Right hindlimb (tissue), 1 donor: ENCODE results near the gene BYSL.

Experiments
- DNase-seq: peaks from one replicate; pipeline ENCODE4 v3.0.0-alpha.2; 2018

BYSL gene, protein sequence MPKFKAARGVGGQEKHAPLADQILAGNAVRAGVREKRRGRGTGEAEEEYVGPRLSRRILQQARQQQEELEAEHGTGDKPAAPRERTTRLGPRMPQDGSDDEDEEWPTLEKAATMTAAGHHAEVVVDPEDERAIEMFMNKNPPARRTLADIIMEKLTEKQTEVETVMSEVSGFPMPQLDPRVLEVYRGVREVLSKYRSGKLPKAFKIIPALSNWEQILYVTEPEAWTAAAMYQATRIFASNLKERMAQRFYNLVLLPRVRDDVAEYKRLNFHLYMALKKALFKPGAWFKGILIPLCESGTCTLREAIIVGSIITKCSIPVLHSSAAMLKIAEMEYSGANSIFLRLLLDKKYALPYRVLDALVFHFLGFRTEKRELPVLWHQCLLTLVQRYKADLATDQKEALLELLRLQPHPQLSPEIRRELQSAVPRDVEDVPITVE

DNA sequence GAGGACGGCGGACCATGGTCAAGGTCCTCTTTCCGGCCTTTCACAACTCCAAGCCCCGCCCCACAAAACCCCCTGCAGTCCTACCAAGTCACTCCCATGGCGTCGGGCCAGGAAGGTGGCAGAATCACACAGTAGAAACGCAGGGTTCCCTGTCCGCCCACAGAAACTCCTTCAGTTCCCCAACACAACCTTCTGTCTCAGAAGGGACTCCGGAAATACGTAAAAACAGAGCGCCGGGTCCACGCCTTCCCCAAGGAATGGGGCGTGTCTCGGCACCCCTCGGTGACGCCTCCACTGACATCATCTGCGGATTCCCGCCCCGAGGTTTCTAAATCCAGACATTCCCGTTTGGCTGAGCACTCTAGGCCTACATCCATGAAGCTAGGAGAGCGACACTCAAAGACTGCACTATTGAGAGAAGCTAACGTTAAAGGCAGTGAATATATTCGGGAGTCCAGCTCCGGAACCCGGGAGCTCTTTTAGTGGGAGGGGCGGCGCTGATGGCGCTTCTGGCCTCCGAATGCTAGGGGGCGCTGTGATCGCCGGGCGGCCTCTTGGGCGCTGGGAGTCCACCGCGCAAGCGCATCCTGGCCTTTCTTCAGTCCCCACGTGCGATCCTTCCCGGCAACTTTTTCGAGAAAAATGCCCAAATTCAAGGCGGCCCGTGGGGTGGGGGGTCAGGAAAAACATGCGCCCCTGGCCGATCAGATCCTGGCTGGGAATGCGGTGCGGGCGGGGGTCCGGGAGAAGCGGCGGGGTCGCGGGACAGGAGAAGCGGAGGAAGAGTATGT, at the start of gene BYSL, which contains the start of gene MED20:
TSS of gene BYSL (plus strand) at position 579 of the 791 bp plus-strand sequence. CDS start at position 643, 64 bp downstream.
TSS of gene MED20 (minus strand) at position 219 of the 791 bp plus-strand sequence. CDS start at position 98, 121 bp downstream.
- DNase-seq, result peak; percentile 96

DNA sequence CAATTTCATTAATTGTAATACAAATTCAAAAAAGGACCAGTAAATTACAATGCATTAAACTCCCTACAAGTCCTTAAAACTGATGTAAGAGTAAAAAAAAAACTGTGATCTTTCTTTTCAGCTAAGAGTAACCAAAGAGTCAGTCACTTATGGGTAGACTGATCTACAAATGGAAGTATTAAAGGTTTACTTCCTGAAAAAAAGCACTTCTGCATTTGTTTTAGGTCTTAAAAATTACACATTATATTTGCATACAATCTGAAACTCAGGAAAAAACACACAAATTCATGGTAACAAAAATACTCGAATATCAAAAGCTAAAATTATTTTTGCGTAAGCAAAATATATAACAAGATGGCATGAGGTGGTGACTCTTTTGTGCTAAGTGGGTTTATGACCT, 49.6 kb upstream of the BYSL start:
- DNase-seq, result no peak

DNA sequence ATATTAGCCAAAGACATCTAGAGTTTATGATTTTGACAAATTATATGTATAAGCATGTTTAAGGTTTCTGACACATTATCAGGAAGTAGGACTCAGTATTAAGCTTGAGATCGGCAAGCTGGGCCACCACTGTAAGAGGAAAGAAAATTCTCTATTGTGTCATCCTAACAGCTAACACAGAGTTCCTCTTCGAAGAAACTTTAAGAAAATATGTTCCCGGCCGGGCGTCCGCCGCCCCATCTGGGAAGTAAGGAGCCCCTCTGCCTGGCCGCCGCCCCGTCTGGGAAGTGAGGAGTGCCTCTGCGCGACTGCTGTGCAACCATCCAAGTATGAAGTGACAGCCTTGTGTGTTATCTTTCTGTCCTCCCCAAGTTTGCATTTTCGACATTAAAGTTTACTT, 49.2 kb upstream of the BYSL start:
- no peak for DNase-seq

DNA sequence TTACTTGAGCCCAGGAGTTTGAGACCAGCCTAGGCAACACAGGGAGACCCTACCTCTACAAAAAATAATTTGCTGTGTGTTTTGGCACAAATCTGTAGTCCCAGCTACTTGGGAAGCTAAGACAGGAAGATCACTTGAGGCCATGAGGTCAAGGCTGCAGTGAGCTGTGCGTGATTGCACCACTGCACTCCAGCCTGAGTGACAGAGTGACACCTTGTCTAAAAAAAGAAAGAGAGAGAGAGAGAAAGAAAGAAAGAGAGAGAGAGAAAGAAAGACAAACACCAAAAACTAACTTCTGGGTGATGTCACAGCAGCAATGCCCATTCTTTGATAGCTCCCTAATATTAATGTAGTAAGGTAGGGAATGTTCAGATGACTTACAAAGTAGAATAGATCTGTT, 46.6 kb upstream of the BYSL start:
- DNase-seq, result no peak

DNA sequence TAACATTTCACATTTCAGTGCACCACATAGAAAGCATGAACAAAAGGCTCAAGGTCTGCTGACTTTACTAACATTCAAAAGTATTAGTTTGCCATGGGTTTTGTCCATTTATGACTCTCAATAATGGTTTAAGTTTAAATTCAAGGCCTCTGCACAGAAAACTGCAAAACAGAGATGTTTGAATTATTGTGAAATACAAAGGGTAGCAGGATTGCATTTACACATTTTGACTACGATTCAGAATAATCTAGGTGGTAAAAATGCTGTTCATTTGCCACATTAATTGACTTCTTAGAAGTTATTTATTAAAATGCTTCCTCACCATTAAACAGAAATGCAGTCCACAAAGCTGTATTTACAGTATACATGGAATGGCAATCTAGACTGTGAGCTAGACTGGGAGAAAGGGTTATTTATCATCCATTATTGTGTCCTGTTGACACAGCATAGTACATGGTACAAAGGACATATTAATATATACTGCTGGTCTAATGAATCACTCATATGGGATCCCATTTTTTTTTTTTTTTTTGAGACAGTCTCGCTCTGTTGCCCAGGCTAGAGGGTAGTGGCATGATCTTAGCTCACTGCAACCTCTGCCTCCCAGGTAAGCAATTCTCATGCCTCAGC, 44.1 kb upstream of the BYSL start:
- no peak for DNase-seq

DNA sequence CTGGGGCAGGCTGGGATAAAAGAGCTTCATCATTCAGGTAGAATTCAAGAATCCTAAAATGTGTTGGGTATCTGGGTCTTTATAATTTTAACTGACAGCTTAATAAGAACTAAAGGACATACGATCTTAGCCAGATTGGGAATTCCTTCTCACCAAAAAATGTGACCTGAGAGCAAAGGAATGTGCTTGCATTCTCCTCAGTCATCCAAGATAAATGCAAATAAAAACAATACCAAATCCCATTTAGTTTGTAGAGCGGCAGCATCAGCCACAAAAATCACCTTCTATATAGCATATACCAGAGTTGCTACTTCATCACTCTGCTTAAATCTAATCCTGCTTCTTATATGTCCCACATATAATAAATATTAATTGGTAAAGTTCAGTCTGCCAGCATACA, 43.1 kb upstream of the BYSL start:
- no peak for DNase-seq

DNA sequence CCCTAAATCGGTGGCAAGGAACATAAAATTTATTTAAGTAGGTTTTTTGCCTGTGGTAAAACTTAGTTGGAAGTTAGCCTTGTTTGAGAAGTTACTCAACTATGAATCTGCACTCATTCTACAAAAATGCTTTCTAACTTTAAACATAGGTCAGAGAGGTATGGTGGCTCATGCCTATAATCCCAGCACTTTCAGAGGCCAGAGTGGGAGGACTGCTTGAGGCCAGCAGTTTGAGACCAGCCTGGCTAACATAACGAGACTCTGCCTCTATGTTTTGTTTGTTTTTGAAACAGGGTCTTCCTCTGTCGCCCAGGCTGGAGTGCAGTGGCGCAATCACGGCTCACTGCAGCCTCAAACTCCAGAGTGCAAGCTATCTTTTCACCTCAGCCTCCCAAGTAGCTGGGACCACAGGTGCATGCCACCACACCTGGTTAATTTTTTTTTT, 42.3 kb upstream of the BYSL start:
- DNase-seq, result no peak

DNA sequence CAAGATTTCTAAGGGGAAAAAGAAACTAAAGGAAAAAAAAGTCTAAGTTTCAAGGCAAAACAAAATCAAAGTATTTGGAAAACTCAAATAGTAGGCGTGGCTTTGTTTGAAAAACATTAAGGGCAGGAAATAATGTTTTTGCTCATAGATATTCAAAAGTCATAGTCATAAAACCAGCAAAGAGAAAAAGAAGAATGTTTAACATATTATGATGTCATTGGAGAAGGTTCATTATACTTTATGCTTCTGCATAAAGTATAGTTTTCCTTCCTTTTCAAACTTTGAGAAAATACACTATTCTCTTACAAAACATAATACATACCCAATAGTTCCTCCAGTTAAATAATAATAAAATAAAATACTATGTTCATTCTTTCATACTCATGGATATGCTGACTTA, 39.8 kb upstream of the BYSL start:
- DNase-seq, result no peak

DNA sequence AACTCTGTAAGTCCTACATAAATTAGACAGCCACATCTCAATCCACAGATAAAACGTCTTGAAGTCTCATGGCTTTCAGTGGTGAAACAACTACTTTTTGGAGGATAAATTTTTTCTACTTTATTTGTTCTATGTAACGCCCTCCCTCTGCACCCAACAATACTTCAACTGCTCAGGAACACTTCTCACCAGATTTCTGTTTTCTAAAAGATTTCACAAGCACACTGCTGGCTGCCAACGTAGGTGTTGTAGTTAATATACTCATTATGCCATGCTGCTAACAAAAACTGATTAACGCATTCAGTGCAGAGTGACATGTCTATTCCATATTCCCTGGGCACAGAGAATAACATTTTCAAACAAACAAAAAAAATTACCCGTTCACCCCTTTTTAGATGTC, 36.3 kb upstream of the BYSL start:
- no peak for DNase-seq

DNA sequence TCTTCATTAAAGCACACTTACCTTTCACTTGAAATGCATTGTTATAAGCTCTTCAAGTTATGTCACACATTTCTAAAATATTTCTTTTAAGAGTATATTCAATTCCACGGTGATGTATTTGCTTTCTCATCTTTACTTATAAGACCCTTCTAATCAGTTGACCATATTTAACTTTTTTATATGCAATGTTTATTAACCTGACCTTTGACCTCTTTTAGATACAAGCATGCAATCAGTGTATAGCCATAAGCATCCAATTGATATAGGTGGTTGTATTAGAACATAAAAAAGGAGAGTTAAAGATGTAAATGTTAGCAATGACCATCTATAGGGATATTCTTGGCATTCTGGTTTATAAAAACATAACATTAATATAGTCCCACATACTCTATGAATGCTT, 35.4 kb upstream of the BYSL start:
- DNase-seq, result no peak

DNA sequence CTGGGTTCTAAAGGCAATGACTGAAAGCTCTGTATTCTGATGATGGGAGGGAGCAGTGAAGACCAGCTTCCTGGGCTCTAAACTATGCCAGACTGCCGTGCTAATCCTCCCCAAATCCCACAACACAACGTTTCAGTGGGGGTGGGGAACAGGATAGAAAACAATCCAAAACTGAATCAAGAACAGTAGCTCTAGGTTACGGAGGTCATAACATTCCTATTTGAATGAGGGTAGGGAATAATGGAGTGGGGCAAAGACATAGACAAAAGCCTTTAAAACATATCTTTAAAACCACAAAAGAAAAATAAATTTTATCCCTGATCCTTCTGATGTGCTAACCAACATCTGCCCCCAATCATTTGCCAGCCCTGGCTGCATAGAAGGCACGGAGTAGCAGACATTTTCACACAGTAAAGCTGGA, 34.0 kb upstream of the BYSL start:
- DNase-seq, result no peak

DNA sequence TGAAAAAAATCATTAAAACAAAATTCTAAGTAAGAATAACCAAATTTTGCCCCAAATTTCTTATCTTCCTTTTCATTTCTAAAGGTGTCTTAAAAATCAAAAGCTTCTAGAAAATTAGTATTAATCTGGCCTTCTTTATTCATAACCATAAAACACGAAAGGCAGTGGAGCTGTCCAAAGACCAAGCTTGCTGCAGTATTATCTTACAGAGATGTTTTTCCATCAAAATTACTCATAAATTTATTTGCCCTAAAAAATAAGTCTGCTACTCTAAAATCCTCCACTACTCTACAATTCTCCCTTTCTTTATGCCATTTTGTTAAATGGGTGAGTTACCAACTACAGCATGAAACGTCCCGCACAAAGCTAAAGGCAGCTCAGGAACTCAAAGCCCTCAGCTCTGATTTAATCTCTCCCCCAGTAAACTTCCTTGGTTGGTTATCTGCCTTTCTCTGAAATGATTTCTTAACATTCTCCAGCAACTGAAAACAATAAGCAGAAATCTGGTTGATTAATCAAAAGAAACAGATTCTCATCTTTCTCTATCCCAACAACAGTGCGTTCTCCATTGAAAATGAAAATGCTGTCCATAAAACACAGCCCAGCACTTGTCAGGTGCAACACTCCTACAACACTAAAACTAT, 28.3 kb upstream of the BYSL start:
- DNase-seq, result no peak

DNA sequence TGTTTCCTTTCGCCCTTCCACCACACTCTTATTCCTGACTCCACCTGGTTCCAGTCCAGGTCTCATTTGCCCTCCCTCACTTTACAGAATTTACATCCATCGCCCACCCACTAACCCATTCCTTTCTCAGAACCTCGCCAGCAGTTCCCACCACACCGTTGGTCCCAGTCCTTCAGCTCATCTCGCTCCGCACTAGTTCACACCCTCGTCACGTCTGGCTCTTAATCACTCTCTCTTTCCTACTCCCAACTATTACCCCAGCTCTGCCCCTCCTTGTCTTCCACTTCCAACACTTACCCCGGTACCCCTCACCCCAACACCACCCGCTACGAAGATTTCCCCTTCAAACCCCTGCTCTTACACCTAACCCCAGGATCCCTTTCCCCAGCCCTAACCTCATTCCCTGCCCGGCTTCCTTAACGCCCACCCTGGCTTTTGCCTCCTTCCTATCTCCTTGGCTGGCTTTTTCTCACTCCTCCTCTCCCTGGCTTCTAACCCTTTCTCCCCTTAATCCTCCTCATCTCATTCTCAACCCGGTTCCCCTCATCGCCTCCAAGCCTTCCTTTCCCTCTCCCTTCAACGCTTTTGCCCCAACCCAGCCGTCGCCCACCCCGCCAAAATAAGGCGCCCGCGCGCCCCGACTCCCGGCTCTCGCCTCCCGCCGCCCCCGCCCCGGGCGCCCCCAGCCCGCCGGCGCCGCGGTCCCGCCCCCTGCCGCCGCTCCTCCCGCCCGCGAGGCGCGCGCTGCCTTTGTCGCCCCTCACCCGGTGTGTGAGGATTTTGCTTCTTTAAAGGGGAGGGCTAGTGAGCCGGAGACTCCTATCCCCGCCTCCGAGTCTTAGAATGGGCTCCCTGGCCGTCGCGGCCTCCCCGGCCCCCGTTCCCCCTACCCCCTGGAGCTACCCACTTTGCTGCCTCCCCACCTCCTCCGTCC, 26.7 kb upstream of the BYSL start:
- DNase-seq, result peak; percentile 19

DNA sequence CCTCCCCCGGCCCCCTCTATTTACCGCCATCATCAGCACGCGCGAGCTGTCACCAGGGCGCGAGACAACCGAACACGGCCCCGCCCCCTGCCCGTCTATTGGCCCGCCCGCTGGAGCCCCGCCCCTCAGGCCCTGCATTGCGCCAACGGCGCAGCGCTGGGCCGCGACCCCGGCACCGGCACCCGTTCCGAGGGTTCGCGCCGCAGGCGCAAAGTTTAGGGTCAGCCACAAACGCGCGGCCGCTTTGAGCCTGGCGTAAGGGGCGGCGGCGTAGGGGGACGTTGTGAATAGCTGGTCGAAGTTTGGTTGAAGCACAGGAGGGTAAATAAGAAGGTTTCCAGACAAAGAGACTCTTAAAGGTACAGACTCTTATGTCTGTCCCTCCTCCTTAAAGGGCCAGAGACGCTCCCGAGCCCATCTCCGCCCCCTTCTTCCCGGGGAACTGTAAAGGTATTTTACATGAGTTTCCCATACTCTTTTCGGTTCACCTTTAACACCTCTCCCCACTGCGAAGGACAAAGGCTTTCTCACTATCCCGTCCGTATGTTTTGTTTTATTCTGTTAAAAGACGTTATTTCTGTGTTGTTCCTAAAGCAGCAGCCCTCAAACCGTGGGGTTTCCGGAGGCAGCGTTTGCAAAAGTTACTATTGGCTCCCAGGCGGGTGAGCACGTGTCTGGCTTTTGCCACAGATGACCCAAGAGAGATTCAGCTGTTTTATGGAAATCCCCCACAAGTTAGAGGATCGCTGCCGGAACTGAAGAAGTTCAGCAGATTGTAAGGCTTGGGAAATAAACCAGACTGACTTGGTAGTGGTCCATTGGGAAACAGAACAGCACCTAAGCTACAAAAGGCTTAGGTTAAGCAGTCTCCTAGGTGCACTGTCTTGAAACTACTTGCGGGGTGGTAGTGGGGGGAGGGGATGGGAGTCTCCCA, 25.7 kb upstream of the BYSL start, which contains the start of gene USP49:
TSS of gene USP49 (minus strand) at position 76 of the 934 bp plus-strand sequence. CDS start 88,392 bp downstream, outside the sequence.
- peak; percentile 95 for DNase-seq

DNA sequence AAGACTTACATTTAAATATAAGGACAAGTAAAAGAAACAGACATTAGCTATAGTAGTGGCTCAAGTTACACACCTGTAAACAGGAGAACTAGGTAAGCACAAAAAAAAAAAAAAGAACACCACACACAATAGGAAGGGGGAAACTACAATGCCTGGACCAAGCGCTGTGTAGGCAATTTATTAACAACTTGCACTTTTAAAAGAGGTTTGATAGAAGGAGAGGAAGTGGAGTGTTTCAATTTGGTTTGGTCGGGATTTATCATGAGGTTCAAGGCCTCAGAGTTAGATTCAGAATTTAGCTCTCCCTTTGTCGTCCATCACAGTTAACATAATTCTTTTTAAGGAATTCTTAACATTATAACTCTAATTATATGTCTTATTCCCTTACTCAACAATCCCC, 25.0 kb upstream of the BYSL start:
- no peak for DNase-seq

DNA sequence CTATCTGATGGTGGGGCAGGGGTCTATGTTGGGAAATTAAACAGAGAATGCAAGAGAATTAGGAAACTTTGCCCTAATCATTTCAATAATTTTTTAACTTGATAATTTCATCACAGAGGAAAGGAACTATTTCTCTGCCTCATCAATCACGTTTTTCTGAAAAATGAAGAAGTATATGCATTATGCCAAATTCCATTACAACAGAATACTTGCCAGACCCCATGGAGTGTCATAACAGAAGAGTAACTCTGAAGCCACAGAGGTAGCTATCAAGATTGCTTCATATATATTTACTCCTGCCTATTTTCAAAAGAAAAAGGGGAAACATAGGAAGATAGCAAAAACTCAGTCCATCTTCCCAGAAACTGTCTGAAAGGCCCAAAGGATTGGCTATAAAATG, 20.4 kb upstream of the BYSL start:
- DNase-seq, result no peak

DNA sequence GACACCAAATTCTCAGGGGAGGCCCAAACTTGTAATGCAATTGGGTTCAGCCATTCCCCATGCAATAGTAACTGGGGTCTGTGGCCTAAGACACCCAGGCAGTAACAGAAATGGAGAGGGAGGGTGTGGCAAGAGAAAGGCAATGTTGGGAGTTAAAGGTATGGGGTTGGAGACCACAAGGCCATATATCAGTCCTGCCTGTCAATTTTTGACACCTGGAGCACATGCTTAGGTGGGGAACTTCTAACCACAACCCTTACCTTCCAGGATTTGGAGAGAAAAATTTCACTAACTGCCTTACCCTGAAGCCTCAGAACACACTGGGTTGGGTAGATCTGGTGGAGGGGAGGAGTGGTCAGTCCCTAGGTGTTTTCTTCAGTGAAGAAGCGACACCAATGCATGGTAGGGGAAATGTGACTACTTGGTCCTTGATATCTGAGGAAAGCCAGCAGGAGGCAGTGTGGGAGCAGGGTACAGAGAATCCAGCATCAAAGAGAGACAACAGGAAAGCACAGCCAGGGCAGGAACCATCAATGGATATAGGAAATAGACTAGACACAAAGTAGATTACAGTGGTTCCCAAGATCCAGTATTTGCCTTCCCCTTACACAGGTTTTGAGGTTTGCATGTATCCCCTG, 19.3 kb upstream of the BYSL start:
- no peak for DNase-seq

DNA sequence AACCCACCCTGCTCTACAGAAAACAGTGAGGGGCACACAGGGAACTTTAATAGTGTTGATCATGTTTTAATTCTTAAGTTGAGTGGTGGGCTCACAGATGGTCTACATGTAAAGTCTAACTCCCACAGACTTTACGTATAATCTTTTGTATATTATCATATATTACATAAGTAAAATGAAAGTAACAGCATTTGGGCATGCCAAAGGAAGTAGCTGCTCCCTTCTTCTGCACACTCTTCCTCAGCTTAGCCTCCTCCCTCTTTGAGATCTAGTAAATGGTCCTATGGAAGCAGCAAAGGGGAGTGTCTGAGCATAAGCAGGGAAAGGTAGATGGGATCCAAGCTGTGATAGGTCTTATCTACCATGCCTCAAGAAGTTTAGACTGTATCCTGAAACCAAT, 11.6 kb upstream of the BYSL start:
- no peak for DNase-seq

DNA sequence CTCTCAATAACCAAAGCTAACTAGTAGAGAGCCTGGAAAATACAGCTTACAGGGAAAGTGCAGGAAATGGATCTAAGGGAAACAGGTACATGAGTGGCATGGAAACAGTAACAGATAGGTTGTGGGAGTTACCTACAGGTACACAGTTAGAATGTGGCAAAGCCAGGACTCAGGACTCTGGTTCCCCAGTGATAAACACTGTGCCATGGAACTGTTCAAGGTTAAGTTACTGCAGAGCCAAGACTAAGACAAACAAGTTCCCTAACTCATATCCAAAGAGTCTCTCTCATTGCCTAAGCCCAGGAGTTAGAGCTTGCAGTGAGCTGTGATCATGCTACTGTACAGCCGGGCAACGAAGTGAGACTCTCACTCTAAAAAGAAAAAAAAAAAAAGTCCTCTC, 7.0 kb upstream of the BYSL start:
- DNase-seq, result no peak
